ENCODE results near the gene MALAT1.

Gene MALAT1

DNA sequence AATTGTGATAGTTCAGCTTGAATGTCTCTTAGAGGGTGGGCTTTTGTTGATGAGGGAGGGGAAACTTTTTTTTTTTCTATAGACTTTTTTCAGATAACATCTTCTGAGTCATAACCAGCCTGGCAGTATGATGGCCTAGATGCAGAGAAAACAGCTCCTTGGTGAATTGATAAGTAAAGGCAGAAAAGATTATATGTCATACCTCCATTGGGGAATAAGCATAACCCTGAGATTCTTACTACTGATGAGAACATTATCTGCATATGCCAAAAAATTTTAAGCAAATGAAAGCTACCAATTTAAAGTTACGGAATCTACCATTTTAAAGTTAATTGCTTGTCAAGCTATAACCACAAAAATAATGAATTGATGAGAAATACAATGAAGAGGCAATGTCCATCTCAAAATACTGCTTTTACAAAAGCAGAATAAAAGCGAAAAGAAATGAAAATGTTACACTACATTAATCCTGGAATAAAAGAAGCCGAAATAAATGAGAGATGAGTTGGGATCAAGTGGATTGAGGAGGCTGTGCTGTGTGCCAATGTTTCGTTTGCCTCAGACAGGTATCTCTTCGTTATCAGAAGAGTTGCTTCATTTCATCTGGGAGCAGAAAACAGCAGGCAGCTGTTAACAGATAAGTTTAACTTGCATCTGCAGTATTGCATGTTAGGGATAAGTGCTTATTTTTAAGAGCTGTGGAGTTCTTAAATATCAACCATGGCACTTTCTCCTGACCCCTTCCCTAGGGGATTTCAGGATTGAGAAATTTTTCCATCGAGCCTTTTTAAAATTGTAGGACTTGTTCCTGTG, 3.9 kb downstream of the MALAT1 start:
- H3K36me3 ChIP-seq (ENCODE audit: control insufficient read depth in 1 of 2, insufficient read depth in 2 of 2, low read depth in 1 of 2, low read length in 2 of 2), result peaks cover 19 to 78% of the 10 kb centered on the region in 2 experiments
- no peaks in the 10 kb centered on the region for H3K9me3 ChIP-seq (ENCODE audit: control insufficient read depth, low read length)
- peaks cover 6% of the 10 kb centered on the region for H3K4me1 ChIP-seq (ENCODE audit: control insufficient read depth, insufficient read depth, low read depth, low read length)
- 0% methylated on average over 3 of the region's 6 CpGs for WGBS
- no peak overlapping the region for H4K8ac ChIP-seq (ENCODE audit: low read length)
- no peak overlapping the region for H2AFZ ChIP-seq (ENCODE audit: low read depth, low read length)
- no peak overlapping the region for H2BK15ac ChIP-seq (ENCODE audit: low read depth, poor library complexity, severe bottlenecking)
- no peak overlapping the region for H2BK120ac ChIP-seq (ENCODE audit: low read depth, low read length)
- no peak overlapping the region for H2BK12ac ChIP-seq (ENCODE audit: low read length in 2 of 2)
- H2AK5ac ChIP-seq (ENCODE audit: low read length, severe bottlenecking), result no peak overlapping the region
- no peak overlapping the region for H3K18ac ChIP-seq (ENCODE audit: low read depth in 1 of 2, low read length in 2 of 2)
- H3K79me1 ChIP-seq (replicated peaks; ENCODE audit: low read length, poor library complexity, severe bottlenecking), result no peaks in the 10 kb centered on the region
- no peak overlapping the region for H3K4ac ChIP-seq (ENCODE audit: low read depth in 1 of 2, low read length in 2 of 2)
- no peak overlapping the region for H3K23ac ChIP-seq (ENCODE audit: low read length in 2 of 2)
- H3K14ac ChIP-seq (ENCODE audit: low read length in 2 of 2), result peak overlapping the region in 1 of 2 experiments; percentile 2
- H4K91ac ChIP-seq (ENCODE audit: low read length), result no peak overlapping the region
- H2BK5ac ChIP-seq (ENCODE audit: low read depth, low read length, poor library complexity, severe bottlenecking), result peak overlapping the region; percentile 57
- no peaks in the 10 kb centered on the region for H3K27me3 ChIP-seq (ENCODE audit: control insufficient read depth in 1 of 2, insufficient read depth in 1 of 2, low read length in 2 of 2)
- H3K27ac ChIP-seq (ENCODE audit: low read length, poor library complexity, severe bottlenecking), result peak overlapping the region; percentile 77
- peak; percentile 74 for DNase-seq
- peak overlapping the region; percentile 1 for H3K4me2 ChIP-seq (ENCODE audit: low read length, poor library complexity, severe bottlenecking)
- peak overlapping the region; percentile 44 to 90 for H3K4me3 ChIP-seq (ENCODE audit: insufficient read depth in 1 of 2, low read depth in 1 of 2, low read length in 2 of 2)
- H3K9ac ChIP-seq (ENCODE audit: low read length), result peak overlapping the region; percentile 98

DNA sequence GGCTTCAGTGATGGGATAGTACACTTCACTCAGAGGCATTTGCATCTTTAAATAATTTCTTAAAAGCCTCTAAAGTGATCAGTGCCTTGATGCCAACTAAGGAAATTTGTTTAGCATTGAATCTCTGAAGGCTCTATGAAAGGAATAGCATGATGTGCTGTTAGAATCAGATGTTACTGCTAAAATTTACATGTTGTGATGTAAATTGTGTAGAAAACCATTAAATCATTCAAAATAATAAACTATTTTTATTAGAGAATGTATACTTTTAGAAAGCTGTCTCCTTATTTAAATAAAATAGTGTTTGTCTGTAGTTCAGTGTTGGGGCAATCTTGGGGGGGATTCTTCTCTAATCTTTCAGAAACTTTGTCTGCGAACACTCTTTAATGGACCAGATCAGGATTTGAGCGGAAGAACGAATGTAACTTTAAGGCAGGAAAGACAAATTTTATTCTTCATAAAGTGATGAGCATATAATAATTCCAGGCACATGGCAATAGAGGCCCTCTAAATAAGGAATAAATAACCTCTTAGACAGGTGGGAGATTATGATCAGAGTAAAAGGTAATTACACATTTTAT, 4.6 kb downstream of the MALAT1 start:
- no CpG with 5 or more reads among the region's 3 CpGs for WGBS
- Histone ChIP-seq H2BK15ac (ENCODE audit: low read depth, poor library complexity, severe bottlenecking) (no peak overlapping the region), H3K27ac (ENCODE audit: low read length, poor library complexity, severe bottlenecking) (peak overlapping the region; percentile 77), H3K36me3 (ENCODE audit: control insufficient read depth in 1 of 2, insufficient read depth in 2 of 2, low read depth in 1 of 2, low read length in 2 of 2) (peaks cover 19 to 78% of the 10 kb centered on the region in 2 experiments), H3K14ac (ENCODE audit: low read length in 2 of 2) (no peak overlapping the region), H3K27me3 (ENCODE audit: control insufficient read depth in 1 of 2, insufficient read depth in 1 of 2, low read length in 2 of 2) (no peaks in the 10 kb centered on the region), H3K4me1 (ENCODE audit: control insufficient read depth, insufficient read depth, low read depth, low read length) (peaks cover 2% of the 10 kb centered on the region), H3K4me2 (ENCODE audit: low read length, poor library complexity, severe bottlenecking) (peak overlapping the region; percentile 1), H3K9ac (ENCODE audit: low read length) (peak overlapping the region; percentile 98), H4K91ac (ENCODE audit: low read length) (no peak overlapping the region), H3K4me3 (ENCODE audit: insufficient read depth in 1 of 2, low read depth in 1 of 2, low read length in 2 of 2) (peak overlapping the region; percentile 33 to 90), H3K79me1 (replicated peaks; ENCODE audit: low read length, poor library complexity, severe bottlenecking) (no peaks in the 10 kb centered on the region), H2BK5ac (ENCODE audit: low read depth, low read length, poor library complexity, severe bottlenecking) (peak overlapping the region; percentile 57), H4K8ac (ENCODE audit: low read length) (no peak overlapping the region), H3K4ac (ENCODE audit: low read depth in 1 of 2, low read length in 2 of 2) (no peak overlapping the region), H2AFZ (ENCODE audit: low read depth, low read length) (no peak overlapping the region), H2BK12ac (ENCODE audit: low read length in 2 of 2) (no peak overlapping the region), H3K9me3 (ENCODE audit: control insufficient read depth, low read length) (no peaks in the 10 kb centered on the region), H2BK120ac (ENCODE audit: low read depth, low read length) (no peak overlapping the region), H2AK5ac (ENCODE audit: low read length, severe bottlenecking) (no peak overlapping the region), H3K18ac (ENCODE audit: low read depth in 1 of 2, low read length in 2 of 2) (no peak overlapping the region), H3K23ac (ENCODE audit: low read length in 2 of 2) (no peak overlapping the region)
- no peak for DNase-seq

DNA sequence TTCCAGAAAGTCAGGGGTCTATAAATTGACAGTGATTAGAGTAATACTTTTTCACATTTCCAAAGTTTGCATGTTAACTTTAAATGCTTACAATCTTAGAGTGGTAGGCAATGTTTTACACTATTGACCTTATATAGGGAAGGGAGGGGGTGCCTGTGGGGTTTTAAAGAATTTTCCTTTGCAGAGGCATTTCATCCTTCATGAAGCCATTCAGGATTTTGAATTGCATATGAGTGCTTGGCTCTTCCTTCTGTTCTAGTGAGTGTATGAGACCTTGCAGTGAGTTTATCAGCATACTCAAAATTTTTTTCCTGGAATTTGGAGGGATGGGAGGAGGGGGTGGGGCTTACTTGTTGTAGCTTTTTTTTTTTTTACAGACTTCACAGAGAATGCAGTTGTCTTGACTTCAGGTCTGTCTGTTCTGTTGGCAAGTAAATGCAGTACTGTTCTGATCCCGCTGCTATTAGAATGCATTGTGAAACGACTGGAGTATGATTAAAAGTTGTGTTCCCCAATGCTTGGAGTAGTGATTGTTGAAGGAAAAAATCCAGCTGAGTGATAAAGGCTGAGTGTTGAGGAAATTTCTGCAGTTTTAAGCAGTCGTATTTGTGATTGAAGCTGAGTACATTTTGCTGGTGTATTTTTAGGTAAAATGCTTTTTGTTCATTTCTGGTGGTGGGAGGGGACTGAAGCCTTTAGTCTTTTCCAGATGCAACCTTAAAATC, 5.3 kb downstream of the MALAT1 start:
- H3K4ac ChIP-seq (ENCODE audit: low read depth in 1 of 2, low read length in 2 of 2), result no peak overlapping the region
- H3K18ac ChIP-seq (ENCODE audit: low read depth in 1 of 2, low read length in 2 of 2), result no peak overlapping the region
- H3K9me3 ChIP-seq (ENCODE audit: control insufficient read depth, low read length), result no peaks in the 10 kb centered on the region
- H3K9ac ChIP-seq (ENCODE audit: low read length), result peak overlapping the region; percentile 98
- no peak overlapping the region for H4K8ac ChIP-seq (ENCODE audit: low read length)
- H4K91ac ChIP-seq (ENCODE audit: low read length), result no peak overlapping the region
- peaks cover 5% of the 10 kb centered on the region for H3K4me1 ChIP-seq (ENCODE audit: control insufficient read depth, insufficient read depth, low read depth, low read length)
- H3K27me3 ChIP-seq (ENCODE audit: control insufficient read depth in 1 of 2, insufficient read depth in 1 of 2, low read length in 2 of 2), result no peaks in the 10 kb centered on the region
- no peak overlapping the region for H2AK5ac ChIP-seq (ENCODE audit: low read length, severe bottlenecking)
- H3K4me3 ChIP-seq (ENCODE audit: insufficient read depth in 1 of 2, low read depth in 1 of 2, low read length in 2 of 2), result peak overlapping the region; percentile 47 to 90
- peak; percentile 82 for DNase-seq
- peak overlapping the region in 1 of 2 experiments; percentile 7 for H3K23ac ChIP-seq (ENCODE audit: low read length in 2 of 2)
- no peak overlapping the region for H3K14ac ChIP-seq (ENCODE audit: low read length in 2 of 2)
- H2BK12ac ChIP-seq (ENCODE audit: low read length in 2 of 2), result no peak overlapping the region
- no peak overlapping the region for H2BK15ac ChIP-seq (ENCODE audit: low read depth, poor library complexity, severe bottlenecking)
- peaks cover 19 to 78% of the 10 kb centered on the region in 2 experiments for H3K36me3 ChIP-seq (ENCODE audit: control insufficient read depth in 1 of 2, insufficient read depth in 2 of 2, low read depth in 1 of 2, low read length in 2 of 2)
- peak overlapping the region; percentile 59 for H3K4me2 ChIP-seq (ENCODE audit: low read length, poor library complexity, severe bottlenecking)
- no peak overlapping the region for H2AFZ ChIP-seq (ENCODE audit: low read depth, low read length)
- H3K79me1 ChIP-seq (replicated peaks; ENCODE audit: low read length, poor library complexity, severe bottlenecking), result no peaks in the 10 kb centered on the region
- peak overlapping the region; percentile 91 for H3K27ac ChIP-seq (ENCODE audit: low read length, poor library complexity, severe bottlenecking)
- no peak overlapping the region for H2BK120ac ChIP-seq (ENCODE audit: low read depth, low read length)
- no peak overlapping the region for H2BK5ac ChIP-seq (ENCODE audit: low read depth, low read length, poor library complexity, severe bottlenecking)
- 21% methylated on average over 3 of the region's 3 CpGs for WGBS

Measured in mesenchymal stem cell (in vitro differentiated cells and primary cell).